ENCODE data around the gene CCDC85B.

CCDC85B gene

DNA sequence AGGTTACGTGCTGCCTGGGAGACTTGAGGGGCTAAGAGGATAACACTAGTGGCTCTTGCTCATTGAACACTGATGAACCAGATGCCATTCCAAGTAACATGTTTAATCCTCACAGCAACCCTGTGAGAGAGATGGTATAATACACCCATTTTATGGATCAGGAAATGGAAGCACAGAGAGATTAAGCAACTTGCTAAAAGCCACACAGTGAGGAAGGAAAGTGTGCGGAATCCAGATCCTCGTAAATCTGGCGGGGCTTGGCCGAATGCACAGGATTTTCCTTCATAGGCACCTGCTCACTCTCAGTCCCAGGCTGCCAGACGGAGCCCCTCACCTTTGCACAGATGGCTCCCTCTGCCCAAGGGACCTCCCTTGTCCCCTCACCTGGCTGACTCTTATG, 17.4 kb downstream of the CCDC85B start:
- H3K4me3 ChIP-seq (ENCODE audit: low read length): no peak overlapping the region
- no peak for DNase-seq (ENCODE audit: low read depth)
- TF ChIP-seq, protein P1, sequence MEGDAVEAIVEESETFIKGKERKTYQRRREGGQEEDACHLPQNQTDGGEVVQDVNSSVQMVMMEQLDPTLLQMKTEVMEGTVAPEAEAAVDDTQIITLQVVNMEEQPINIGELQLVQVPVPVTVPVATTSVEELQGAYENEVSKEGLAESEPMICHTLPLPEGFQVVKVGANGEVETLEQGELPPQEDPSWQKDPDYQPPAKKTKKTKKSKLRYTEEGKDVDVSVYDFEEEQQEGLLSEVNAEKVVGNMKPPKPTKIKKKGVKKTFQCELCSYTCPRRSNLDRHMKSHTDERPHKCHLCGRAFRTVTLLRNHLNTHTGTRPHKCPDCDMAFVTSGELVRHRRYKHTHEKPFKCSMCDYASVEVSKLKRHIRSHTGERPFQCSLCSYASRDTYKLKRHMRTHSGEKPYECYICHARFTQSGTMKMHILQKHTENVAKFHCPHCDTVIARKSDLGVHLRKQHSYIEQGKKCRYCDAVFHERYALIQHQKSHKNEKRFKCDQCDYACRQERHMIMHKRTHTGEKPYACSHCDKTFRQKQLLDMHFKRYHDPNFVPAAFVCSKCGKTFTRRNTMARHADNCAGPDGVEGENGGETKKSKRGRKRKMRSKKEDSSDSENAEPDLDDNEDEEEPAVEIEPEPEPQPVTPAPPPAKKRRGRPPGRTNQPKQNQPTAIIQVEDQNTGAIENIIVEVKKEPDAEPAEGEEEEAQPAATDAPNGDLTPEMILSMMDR (IDR thresholded peaks at IDR 0.05; ENCODE audit: insufficient read depth, low read depth, low read length, missing control alignments): no peak

- no peak overlapping the region for H3K4me3 ChIP-seq (ENCODE audit: low read length)
Observed at GRCh38 chr11:65911682-65912568, 21.5 kb downstream of the CCDC85B start.

GRCh38 chr11:65912845-65913244, 22.4 kb downstream of the CCDC85B start:
- DNase-seq (ENCODE audit: low read depth): peak; percentile 92
- no peak overlapping the region for H3K4me3 ChIP-seq (ENCODE audit: low read length)

More at GRCh38 chr11:65911682-65912568, 21.5 kb downstream of the CCDC85B start:
- DNase-seq (ENCODE audit: low read depth): peak; percentile 72
- TF ChIP-seq, protein P1 (IDR thresholded peaks at IDR 0.05; ENCODE audit: insufficient read depth, low read depth, low read length, missing control alignments): peak; percentile 19

DNA sequence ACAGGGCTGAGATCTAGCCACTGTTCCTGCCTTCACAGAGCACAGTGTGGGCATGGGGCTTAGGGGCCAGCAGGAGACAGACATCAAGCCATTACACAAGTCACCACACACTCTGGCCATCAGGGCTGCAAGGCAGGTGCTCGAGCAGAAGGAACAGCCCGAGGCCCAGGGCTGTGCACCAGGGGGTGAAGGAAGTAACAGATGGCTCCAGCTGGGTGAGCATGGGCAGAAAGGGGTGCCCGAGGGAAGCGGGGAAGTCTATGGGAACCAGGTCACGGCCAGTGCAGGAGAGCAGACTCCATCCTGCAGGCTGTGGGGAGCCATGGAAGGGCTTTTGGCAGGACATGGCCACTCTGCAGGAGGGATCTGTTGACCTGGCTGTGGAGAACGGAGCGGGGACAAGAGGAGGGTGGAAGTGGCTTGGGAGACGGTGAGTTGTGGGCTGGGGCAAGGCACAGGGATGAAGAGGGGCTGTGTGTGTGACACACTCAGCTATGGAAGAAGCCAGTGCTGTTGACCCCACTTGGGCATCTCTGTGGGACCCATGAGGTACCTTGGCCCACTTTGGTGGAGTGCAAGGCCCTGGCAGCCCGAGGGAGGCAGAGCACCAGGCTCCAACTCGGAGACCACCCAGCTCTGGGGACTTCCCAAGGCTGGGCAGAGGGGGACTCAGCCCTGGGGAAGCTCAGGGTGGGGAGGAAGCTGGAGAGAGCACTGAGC, 24.8 kb downstream of the CCDC85B start:
- no peak overlapping the region for H3K4me3 ChIP-seq (ENCODE audit: low read length)
- TF ChIP-seq, protein P1 (IDR thresholded peaks at IDR 0.05; ENCODE audit: insufficient read depth, low read depth, low read length, missing control alignments): no peak
- no peak for DNase-seq (ENCODE audit: low read depth)

More at GRCh38 chr11:65912845-65913244, 22.4 kb downstream of the CCDC85B start:
- TF ChIP-seq, protein P1 (IDR thresholded peaks at IDR 0.05; ENCODE audit: insufficient read depth, low read depth, low read length, missing control alignments): no peak

GRCh38 chr11:65915821-65916251, 25.4 kb downstream of the CCDC85B start:
- DNase-seq (ENCODE audit: low read depth): peak; percentile 97
- TF ChIP-seq, protein P1 (IDR thresholded peaks at IDR 0.05; ENCODE audit: insufficient read depth, low read depth, low read length, missing control alignments): no peak
- H3K4me3 ChIP-seq (ENCODE audit: low read length): no peak overlapping the region

DNA sequence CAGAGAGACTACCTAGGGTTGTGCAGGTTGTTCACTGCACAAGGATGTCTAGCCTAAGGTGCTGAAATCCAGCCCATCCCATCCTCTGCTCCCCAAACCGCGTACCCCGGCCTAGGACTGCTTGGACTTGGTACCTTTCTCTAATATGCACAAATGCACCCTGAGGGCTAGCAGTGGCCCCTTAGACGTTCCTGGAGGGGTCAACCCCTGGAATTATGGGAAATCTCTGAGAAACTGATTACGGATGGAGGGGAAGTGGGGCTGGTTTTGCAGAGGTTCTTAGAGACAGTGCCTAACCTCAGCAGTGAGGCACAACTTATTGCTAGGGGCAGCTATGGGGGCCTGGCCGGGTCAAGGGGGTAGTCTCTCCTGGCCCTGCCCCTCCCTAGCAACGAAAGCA, 25.9 kb downstream of the CCDC85B start:
- DNase-seq (ENCODE audit: low read depth): no peak
- TF ChIP-seq, protein P1 (IDR thresholded peaks at IDR 0.05; ENCODE audit: insufficient read depth, low read depth, low read length, missing control alignments): no peak
- H3K4me3 ChIP-seq (ENCODE audit: low read length): no peak overlapping the region

Data from epithelial cell of esophagus (primary cell).